Vagina (tissue), 2 donors: ENCODE data around the gene VPS51. TPM values are rescaled to one million over a fixed set of nuclear protein-coding genes. Genes with fewer than 3 reads are reported as not detected.
A peak's percentile ranks its signal among the peaks of the same experiment; 100 is the strongest.

Source experiments
- DNase-seq, 2 donors: peaks; one replicate each; pipeline ENCODE4 v3.0.0-alpha.2; 2017; ENCODE audit errors: extremely low spot score in 2 of 2
- H3K27ac ChIP-seq: fragments of 200-600 bp; sonication (generic); one replicate; pipeline ENCODE4 v1.5.1; 2019
- H3K27me3 ChIP-seq: fragments of 200-600 bp; sonication (generic); one replicate; pipeline ENCODE4 v1.5.1; 2019
- H3K36me3 ChIP-seq, 2 donors: fragments of 200-600 bp; sonication (generic); one replicate each; pipeline ENCODE4 v1.5.1; 2017 to 2019
- H3K4me1 ChIP-seq: fragments of 200-600 bp; sonication (generic); one replicate; pipeline ENCODE4 v1.5.1; 2019
- H3K4me3 ChIP-seq, 2 donors: fragments of 200-600 bp; sonication (generic); 1 replicate in 1 of 2; 2 replicates in 1 of 2; pipeline ENCODE4 v1.5.1; 2016 to 2019
- H3K9me3 ChIP-seq: fragments of 200-600 bp; sonication (generic); one replicate; pipeline ENCODE4 v1.5.1; 2019
- CTCF ChIP-seq, 3 experiments: fragments of 450-650 bp in 2 of 3; fragments of 200-600 bp in 1 of 3; sonication (generic) in 1 of 3; IDR thresholded peaks; one replicate each; pipeline ENCODE4 v1.5.1; 2017 to 2019; ENCODE audit warnings: antibody characterized with exemption in 3 of 3, mild to moderate bottlenecking in 2 of 3, moderate library complexity in 2 of 3
- POLR2A ChIP-seq, 2 donors: fragments of 450-650 bp; IDR thresholded peaks; one replicate each; pipeline ENCODE4 v1.6.1; 2017; ENCODE audit warnings: antibody characterized with exemption in 2 of 2, mild to moderate bottlenecking in 2 of 2, moderate library complexity in 2 of 2
- POLR2AphosphoS5 ChIP-seq, 2 donors: sonication (generic); formaldehyde crosslinking; IDR thresholded peaks; one replicate each; pipeline ENCODE4 v1.9.0; 2017; ENCODE audit warnings: antibody characterized with exemption in 2 of 2, mild to moderate bottlenecking in 2 of 2, low read depth in 1 of 2; ENCODE audit not compliant: insufficient read depth in 1 of 2
- intact Hi-C: fragments of 100-400 bp; cut with DNase I; formaldehyde crosslinking; loops from one replicate; pipeline ENCODE4 v1.15.1; 2023
- total RNA-seq: library from RNA; depleted of rRNA; stranded (reverse); fragments of >200 nt; gene quantifications from one replicate; pipeline ENCODE4 v1.2.3, GENCODE V29; 2016

VPS51 gene
- total RNA-seq, 1 donor from 2014 or later: 191 TPM

- no peaks in the 10 kb centered on the region for H3K27me3 ChIP-seq
- intact Hi-C loops: no loop called here
- TF ChIP-seq POLR2A (IDR thresholded peaks at IDR 0.05) (no peak), CTCF (IDR thresholded peaks at IDR 0.05) (no peak), POLR2AphosphoS5 (IDR thresholded peaks at IDR 0.05; ENCODE audit: insufficient read depth in 1 of 2, low read depth in 1 of 2) (no peak)
- no peak overlapping the region for H3K27ac ChIP-seq
- no peak overlapping the region for H3K4me3 ChIP-seq
- H3K36me3 ChIP-seq: no peaks in the 10 kb centered on the region
- H3K4me1 ChIP-seq: no peaks in the 10 kb centered on the region
- no peaks in the 10 kb centered on the region for H3K9me3 ChIP-seq
- no peak for DNase-seq
Observed at GRCh38 chr11:65072631-65072966, 23.4 kb upstream of the VPS51 start.

- TF ChIP-seq POLR2AphosphoS5 (IDR thresholded peaks at IDR 0.05; ENCODE audit: insufficient read depth in 1 of 2, low read depth in 1 of 2) (no peak), CTCF (IDR thresholded peaks at IDR 0.05) (no peak), POLR2A (IDR thresholded peaks at IDR 0.05) (no peak)
- intact Hi-C loops: no loop called here
- Histone ChIP-seq H3K27ac (no peak overlapping the region), H3K27me3 (no peaks in the 10 kb centered on the region), H3K4me1 (no peaks in the 10 kb centered on the region), H3K9me3 (no peaks in the 10 kb centered on the region), H3K4me3 (no peak overlapping the region), H3K36me3 (no peaks in the 10 kb centered on the region)
- DNase-seq: no peak
Observed at GRCh38 chr11:65077451-65077850, 18.6 kb upstream of the VPS51 start.

GRCh38 chr11:65078151-65078550 lies 17.9 kb upstream of the VPS51 start:
- H3K27me3 ChIP-seq: no peaks in the 10 kb centered on the region
- TF ChIP-seq CTCF (IDR thresholded peaks at IDR 0.05): peak in 1 of 3 experiments; percentile 36
- TF ChIP-seq POLR2AphosphoS5 (IDR thresholded peaks at IDR 0.05; ENCODE audit: insufficient read depth in 1 of 2, low read depth in 1 of 2): no peak
- no peak for TF ChIP-seq POLR2A (IDR thresholded peaks at IDR 0.05)
- intact Hi-C loops: no loop called here
- no peak for DNase-seq
- H3K4me3 ChIP-seq: no peak overlapping the region
- no peaks in the 10 kb centered on the region for H3K9me3 ChIP-seq
- H3K4me1 ChIP-seq: peaks cover under 1% of the 10 kb centered on the region
- no peak overlapping the region for H3K27ac ChIP-seq
- H3K36me3 ChIP-seq: no peaks in the 10 kb centered on the region

GRCh38 chr11:65078786-65079342 lies 17.1 kb upstream of the VPS51 start:
- H3K27me3 ChIP-seq: no peaks in the 10 kb centered on the region
- H3K4me1 ChIP-seq: peaks cover 6% of the 10 kb centered on the region
- no peak for DNase-seq
- no peaks in the 10 kb centered on the region for H3K9me3 ChIP-seq
- no peaks in the 10 kb centered on the region for H3K36me3 ChIP-seq
- intact Hi-C loops: no loop called here
- no peak overlapping the region for H3K4me3 ChIP-seq
- no peak for TF ChIP-seq POLR2AphosphoS5 (IDR thresholded peaks at IDR 0.05; ENCODE audit: insufficient read depth in 1 of 2, low read depth in 1 of 2)
- no peak for TF ChIP-seq POLR2A (IDR thresholded peaks at IDR 0.05)
- no peak overlapping the region for H3K27ac ChIP-seq

- no peaks in the 10 kb centered on the region for H3K9me3 ChIP-seq
- peaks cover 18% of the 10 kb centered on the region for H3K4me1 ChIP-seq
- H3K4me3 ChIP-seq: peak overlapping the region; percentile 59 to 77
- no peak for TF ChIP-seq CTCF (IDR thresholded peaks at IDR 0.05)
- no peak for TF ChIP-seq POLR2AphosphoS5 (IDR thresholded peaks at IDR 0.05; ENCODE audit: insufficient read depth in 1 of 2, low read depth in 1 of 2)
- no peak for TF ChIP-seq POLR2A (IDR thresholded peaks at IDR 0.05)
- peak overlapping the region; percentile 87 for H3K27ac ChIP-seq
- no peaks in the 10 kb centered on the region for H3K27me3 ChIP-seq
- intact Hi-C loops: no loop called here
- DNase-seq: no peak
- H3K36me3 ChIP-seq: peaks cover 0 to 17% of the 10 kb centered on the region in 2 donors
Observed at GRCh38 chr11:65083134-65083833, 12.7 kb upstream of the VPS51 start.
